ENCODE results near the gene MAP3K3. TPM values are rescaled to one million over a fixed set of nuclear protein-coding genes. Genes with fewer than 3 reads are reported as not detected.
A peak's percentile ranks its signal among the peaks of the same experiment; 100 is the strongest.
"Not testable (repeated sequence)": the region's sequence is repeated elsewhere in the genome, so short reads cannot be mapped to it uniquely, and the experiment has no call there.

The MAP3K3 gene
- total and polyA plus RNA-seq, 2 experiments from 2014 or later = 28.1 to 31.9 TPM

GRCh38 chr17:63707151-63707550 lies 84.9 kb downstream of the MAP3K3 start:
- TF ChIP-seq, protein P1, sequence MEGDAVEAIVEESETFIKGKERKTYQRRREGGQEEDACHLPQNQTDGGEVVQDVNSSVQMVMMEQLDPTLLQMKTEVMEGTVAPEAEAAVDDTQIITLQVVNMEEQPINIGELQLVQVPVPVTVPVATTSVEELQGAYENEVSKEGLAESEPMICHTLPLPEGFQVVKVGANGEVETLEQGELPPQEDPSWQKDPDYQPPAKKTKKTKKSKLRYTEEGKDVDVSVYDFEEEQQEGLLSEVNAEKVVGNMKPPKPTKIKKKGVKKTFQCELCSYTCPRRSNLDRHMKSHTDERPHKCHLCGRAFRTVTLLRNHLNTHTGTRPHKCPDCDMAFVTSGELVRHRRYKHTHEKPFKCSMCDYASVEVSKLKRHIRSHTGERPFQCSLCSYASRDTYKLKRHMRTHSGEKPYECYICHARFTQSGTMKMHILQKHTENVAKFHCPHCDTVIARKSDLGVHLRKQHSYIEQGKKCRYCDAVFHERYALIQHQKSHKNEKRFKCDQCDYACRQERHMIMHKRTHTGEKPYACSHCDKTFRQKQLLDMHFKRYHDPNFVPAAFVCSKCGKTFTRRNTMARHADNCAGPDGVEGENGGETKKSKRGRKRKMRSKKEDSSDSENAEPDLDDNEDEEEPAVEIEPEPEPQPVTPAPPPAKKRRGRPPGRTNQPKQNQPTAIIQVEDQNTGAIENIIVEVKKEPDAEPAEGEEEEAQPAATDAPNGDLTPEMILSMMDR (IDR thresholded peaks at IDR 0.05; ENCODE audit: low read depth, low read length) = no peak
- no peak overlapping the region for H3K27ac ChIP-seq
- no peaks in the 10 kb centered on the region for H3K4me1 ChIP-seq (ENCODE audit: low read depth)
- no peak overlapping the region for H3K4me3 ChIP-seq
- no peaks in the 10 kb centered on the region for H3K9me3 ChIP-seq (ENCODE audit: low read depth)
- DNase-seq (ENCODE audit: low read depth in 1 of 2, low spot score in 1 of 2) = no peak
- H3K36me3 ChIP-seq = peaks cover 16% of the 10 kb centered on the region
- H3K27me3 ChIP-seq = no peaks in the 10 kb centered on the region

GRCh38 chr17:63709110-63709509 lies 86.9 kb downstream of the MAP3K3 start:
- Histone ChIP-seq H3K27ac (no peak overlapping the region), H3K4me1 (ENCODE audit: low read depth) (peaks cover 3% of the 10 kb centered on the region), H3K9me3 (ENCODE audit: low read depth) (no peaks in the 10 kb centered on the region), H3K4me3 (no peak overlapping the region), H3K27me3 (no peaks in the 10 kb centered on the region), H3K36me3 (peaks cover 23% of the 10 kb centered on the region)
- DNase-seq (ENCODE audit: low read depth in 1 of 2, low spot score in 1 of 2) = no peak
- TF ChIP-seq, protein P1 (IDR thresholded peaks at IDR 0.05; ENCODE audit: low read depth, low read length) = no peak

DNA sequence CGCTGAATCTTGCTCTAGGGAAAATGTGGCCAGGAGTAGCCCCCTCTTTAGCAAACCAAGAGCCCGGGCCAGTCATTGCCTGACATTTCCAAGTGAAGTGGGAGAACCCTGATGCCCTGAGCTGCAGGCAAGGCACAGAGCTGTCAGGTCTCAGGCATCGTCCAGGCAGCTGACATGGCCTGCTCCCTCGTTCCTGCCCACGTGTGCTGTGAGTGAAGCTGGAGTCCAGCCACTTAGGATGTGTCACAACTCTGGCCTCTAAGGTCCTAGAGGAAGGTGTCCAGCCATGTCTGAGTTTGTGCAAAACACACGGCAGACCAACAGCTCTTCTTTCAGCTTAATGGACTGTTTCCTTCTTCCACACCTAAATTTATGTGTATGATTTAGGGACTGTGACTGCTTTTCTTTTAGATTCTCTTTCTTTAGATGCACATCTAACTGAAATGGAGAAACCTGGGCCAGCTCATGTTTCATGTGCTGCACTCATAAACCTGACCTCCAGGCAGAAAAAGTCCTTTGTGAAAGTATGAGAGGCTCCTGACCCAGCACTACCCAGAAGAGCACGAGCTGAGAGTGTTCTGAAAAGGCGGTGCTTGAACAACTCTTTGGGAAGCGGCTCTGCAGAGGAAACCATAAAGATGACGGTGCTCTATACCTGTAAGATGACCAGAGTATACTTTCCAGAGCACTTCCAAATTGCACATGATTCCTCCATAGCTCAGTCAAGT lies 92.5 kb downstream of the MAP3K3 start:
- Histone ChIP-seq H3K9me3 (ENCODE audit: low read depth) (no peaks in the 10 kb centered on the region), H3K36me3 (peaks cover 12% of the 10 kb centered on the region), H3K27ac (peak overlapping the region; percentile 74), H3K4me3 (no peak overlapping the region), H3K4me1 (ENCODE audit: low read depth) (peaks cover 9% of the 10 kb centered on the region), H3K27me3 (no peaks in the 10 kb centered on the region)
- DNase-seq (ENCODE audit: low read depth in 1 of 2, low spot score in 1 of 2) = peak; percentile 29 to 66
- TF ChIP-seq, protein P1 (IDR thresholded peaks at IDR 0.05; ENCODE audit: low read depth, low read length) = no peak

DNA sequence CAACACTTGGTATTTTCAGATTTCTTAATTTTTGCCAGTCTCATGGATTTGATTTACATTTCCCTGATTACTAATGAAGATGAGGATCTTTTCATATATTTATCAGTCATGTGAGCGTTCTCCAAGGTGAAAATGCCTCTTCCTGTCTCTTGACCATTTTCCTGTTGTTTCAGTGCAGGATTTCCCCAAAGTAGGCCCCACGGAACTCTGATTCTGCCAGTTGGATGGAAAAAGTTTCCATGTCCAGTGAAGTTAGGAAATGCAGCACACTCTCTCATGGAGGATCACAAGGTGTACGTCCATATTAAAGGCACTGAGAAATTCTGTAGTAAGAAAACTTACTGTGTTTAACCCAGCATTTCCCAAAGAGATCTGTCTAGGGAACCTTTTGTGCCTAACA lies 94.2 kb downstream of the MAP3K3 start:
- no peak overlapping the region for H3K27ac ChIP-seq
- peaks cover 10% of the 10 kb centered on the region for H3K36me3 ChIP-seq
- peaks cover 9% of the 10 kb centered on the region for H3K4me1 ChIP-seq (ENCODE audit: low read depth)
- H3K4me3 ChIP-seq = no peak overlapping the region
- H3K9me3 ChIP-seq (ENCODE audit: low read depth) = no peaks in the 10 kb centered on the region
- DNase-seq (ENCODE audit: low read depth in 1 of 2, low spot score in 1 of 2) = no peak
- TF ChIP-seq, protein P1 (IDR thresholded peaks at IDR 0.05; ENCODE audit: low read depth, low read length) = no peak
- no peaks in the 10 kb centered on the region for H3K27me3 ChIP-seq

DNA sequence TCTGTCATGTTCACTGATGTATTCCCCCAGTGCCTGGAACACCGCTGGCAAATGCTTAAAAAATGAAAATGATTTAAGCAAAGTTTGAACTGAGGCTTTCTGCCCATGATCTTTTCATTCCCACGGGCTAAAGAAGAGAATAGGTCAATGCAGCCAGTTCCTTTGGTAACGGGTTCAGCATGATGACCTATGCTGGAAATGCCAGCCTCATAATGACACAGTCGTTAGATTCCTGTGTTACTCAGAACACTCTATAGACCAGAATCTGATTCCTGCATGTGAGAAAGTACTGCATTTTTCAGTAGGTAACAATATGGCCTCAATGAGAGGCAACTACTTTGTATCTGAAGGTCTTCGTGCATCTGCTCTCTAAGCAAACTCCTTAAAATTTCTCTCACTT lies 96.8 kb downstream of the MAP3K3 start:
- H3K27me3 ChIP-seq = no peaks in the 10 kb centered on the region
- no peak for DNase-seq (ENCODE audit: low read depth in 1 of 2, low spot score in 1 of 2)
- H3K27ac ChIP-seq = no peak overlapping the region
- no peaks in the 10 kb centered on the region for H3K36me3 ChIP-seq
- H3K9me3 ChIP-seq (ENCODE audit: low read depth) = no peaks in the 10 kb centered on the region
- TF ChIP-seq, protein P1 (IDR thresholded peaks at IDR 0.05; ENCODE audit: low read depth, low read length) = no peak
- peaks cover 27% of the 10 kb centered on the region for H3K4me1 ChIP-seq (ENCODE audit: low read depth)
- H3K4me3 ChIP-seq = no peak overlapping the region

GRCh38 chr17:63720194-63720593 lies 98.0 kb downstream of the MAP3K3 start:
- H3K27me3 ChIP-seq; H3K36me3 ChIP-seq; H3K9me3 ChIP-seq (ENCODE audit: low read depth); DNase-seq (ENCODE audit: low read depth in 1 of 2, low spot score in 1 of 2); H3K4me3 ChIP-seq; H3K27ac ChIP-seq: not testable (repeated sequence)
- H3K4me1 ChIP-seq (ENCODE audit: low read depth) = peaks cover 20% of the 10 kb centered on the region
